AG10803 (cell line): ENCODE measurements around the gene MBP.

Experiments
- DNase-seq: peaks from one replicate; pipeline ENCODE4 v3.0.0; 2010; ENCODE audit warnings: low read depth
- H3K4me3 ChIP-seq: 2 replicates; pipeline ENCODE4 v1.5.1; 2011; ENCODE audit warnings: mild to moderate bottlenecking, low read length, control low read depth
- TF ChIP-seq, protein P1 (sequence below): conservative IDR thresholded peaks from 2 replicates; pipeline ENCODE4 v1.5.1; 2011; ENCODE audit warnings: mild to moderate bottlenecking, low read length, control low read depth, inconsistent platforms

MBP gene

DNA sequence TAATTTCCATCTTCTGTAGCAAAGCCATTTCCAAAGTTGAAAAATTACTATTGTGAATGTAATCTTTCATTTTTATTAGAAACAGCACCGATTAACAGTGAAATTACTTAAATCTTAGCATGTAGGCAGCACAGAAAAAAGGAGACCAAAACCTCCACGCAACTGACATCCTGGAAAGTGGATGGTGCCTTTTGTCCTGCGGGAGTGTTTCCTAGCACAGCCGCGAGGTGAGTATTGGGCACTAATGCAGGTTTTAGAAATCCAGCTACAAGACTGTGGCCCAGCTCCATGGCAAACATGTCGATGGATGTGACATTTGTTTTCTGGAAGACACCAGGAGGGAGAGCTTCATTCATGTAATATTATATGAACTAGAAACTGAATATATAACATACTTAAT is 86.9 kb downstream of the MBP start:
- H3K4me3 ChIP-seq, result no peak overlapping the region
- DNase-seq, result no peak
- TF ChIP-seq, protein P1, sequence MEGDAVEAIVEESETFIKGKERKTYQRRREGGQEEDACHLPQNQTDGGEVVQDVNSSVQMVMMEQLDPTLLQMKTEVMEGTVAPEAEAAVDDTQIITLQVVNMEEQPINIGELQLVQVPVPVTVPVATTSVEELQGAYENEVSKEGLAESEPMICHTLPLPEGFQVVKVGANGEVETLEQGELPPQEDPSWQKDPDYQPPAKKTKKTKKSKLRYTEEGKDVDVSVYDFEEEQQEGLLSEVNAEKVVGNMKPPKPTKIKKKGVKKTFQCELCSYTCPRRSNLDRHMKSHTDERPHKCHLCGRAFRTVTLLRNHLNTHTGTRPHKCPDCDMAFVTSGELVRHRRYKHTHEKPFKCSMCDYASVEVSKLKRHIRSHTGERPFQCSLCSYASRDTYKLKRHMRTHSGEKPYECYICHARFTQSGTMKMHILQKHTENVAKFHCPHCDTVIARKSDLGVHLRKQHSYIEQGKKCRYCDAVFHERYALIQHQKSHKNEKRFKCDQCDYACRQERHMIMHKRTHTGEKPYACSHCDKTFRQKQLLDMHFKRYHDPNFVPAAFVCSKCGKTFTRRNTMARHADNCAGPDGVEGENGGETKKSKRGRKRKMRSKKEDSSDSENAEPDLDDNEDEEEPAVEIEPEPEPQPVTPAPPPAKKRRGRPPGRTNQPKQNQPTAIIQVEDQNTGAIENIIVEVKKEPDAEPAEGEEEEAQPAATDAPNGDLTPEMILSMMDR, result no peak

DNA sequence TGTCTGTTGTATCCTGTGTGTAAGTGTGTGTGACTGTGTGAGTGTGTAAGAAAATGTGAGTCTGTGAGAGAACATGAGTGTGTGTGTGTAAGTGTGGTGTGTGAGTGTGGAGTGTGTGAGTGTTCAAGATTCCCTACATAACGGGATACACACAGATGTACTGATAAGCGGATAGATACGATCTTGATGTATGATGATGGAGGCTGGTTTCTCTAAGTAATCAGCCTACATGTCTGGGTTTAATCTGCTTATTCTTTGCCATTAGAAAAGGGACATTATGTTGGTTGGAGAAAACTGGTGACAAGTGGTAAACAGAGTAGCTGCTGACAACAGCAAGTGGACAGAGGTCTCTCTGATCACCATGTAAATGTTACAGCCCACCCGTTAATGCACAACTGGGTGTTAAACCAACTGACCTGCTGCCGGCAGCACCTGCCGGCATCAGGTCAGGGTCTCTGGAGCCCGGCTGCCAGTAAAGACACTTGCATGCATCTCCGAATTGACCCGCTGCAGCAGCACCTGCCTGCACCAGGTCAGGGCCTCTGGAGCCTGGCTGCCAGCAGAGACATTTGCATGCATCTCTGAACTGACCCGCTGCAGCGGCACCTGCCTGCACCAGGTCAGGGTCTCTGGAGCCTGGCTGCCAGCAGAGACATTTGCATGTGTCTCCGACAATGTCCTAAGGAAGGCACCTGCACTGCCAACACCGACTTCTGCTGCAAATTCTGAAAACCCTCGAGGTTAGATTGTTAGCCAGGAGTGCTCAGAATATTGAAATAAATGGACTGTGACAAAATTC is 87.5 kb downstream of the MBP start:
- no peak overlapping the region for H3K4me3 ChIP-seq
- no peak for DNase-seq
- TF ChIP-seq, protein P1, result no peak

DNA sequence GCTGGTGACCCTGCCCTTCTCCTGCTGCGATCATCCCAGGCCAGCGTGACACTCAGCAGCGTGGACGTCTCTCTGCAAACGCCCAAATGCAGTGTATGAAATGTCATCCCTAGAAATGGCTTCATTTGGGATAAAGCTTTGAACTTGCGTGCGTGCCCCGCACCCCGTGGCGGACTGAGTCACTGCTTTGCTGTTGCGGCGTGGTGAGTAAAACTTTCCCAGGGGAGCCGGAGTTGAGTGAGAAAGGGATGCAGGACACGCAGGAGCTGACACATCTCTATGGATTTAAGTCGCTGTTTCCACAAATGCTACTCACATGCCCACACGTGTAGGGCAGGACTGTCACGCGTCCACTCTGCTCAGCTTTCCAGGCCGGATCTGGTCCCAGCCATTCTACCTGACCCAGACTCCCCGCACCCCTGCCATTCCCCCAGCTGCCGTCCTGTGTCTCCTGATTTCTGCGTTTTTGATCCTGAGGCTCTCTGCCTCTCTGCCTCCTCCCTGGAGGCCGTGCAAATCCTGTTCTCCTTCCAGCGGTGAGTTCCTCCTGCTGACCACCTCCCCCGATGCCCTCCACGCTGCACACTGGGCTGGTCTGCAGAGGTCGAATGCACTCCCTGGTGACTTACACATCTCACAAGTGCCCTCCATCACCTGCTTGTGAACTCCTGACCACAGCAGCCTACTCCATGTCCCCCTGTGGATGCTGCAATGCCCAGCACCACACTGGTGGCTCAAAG is 88.9 kb downstream of the MBP start:
- no peak overlapping the region for H3K4me3 ChIP-seq
- TF ChIP-seq, protein P1, result no peak
- no peak for DNase-seq

DNA sequence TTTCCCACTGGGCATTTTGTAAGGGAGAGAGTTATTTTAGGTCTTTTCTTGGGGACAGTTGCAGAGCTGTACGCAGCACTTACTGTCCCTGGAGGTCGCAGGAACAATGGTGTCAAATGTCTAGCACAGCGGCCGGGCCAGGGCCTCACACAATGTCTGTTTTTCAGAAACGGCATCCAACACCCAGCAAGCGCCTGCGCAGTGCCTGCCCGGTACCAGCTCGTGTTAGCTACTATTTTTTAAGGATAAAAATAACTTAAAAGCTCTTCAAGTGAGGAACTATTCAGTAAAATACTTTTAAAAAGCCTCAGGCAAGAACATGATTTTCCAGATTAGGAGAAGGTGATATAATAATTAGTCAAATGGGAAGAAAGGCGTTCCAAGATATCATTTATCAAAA is 90.0 kb downstream of the MBP start:
- no peak overlapping the region for H3K4me3 ChIP-seq
- TF ChIP-seq, protein P1, result no peak
- no peak for DNase-seq

DNA sequence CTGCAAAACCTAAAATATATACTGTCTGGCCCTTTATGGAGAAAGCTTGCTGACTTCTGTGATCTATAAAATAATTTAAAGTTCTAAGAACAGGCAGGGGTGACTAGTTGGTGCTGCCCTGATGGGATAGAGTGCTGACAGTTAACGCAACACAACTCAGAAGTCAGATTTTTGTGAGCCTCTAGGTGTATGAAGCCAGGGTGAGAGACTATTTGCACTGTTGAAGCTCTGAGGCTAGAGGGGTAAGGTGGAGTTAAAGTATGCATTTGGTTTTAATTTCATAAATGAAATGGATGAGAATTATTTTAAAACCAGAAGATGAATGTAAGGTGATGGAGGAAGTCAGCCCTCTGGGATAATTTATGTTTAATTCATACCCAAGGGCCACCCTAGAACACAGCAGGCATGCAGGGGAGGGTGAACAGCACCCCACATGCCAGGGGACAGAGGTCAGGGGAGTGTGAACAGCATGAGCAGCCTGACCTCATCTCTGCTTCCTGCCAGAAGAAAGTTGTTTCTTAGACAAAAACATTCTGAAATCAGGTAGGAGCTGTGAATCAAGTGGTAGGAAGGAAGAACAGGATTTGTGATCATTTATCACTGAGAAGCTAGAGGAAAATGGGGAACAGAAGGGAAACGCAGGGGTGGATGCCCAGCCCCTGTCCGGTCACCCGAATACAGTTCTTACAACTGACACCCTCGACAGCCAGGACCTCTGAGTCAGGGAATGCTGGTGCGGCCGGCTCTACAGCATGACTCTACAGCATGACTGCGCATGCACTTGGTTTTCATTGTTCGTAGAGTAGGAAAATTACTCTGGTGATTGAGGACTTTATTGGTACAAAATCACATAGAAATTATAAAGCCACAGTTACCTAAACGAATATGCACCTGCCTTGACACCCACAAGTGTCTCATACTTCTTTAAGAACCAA is 93.1 kb downstream of the MBP start:
- H3K4me3 ChIP-seq, result no peak overlapping the region
- TF ChIP-seq, protein P1, result no peak
- DNase-seq, result no peak

DNA sequence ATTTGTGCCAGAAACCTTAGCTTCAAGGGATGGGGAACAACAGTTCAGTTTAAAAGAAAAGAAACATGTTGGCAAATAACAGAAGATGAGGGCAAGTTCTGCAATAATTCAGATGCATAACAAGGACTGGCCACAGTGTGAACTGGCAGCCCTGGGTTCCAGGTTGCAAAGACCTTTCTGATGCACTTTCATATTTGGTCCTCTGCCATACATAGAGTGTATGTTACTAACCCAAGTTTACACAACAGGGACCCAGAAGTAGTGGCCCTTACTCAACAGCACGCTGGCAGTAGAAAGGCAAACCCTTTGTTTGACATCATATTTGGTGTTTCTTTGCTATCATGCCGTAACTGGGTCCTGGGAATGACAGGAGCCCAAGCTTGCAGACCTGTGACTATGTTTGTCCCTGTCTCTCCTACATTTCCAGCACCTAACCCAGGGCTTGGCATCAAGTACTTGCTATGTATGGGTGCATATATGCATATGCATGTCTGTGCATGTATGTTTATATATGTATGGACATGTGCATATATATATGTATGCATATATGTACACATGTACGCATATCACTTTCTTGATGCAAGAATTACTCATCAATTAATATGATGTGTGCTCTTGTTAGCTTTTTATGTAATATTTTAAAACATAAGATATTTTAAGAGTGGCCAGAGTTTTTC is 94.3 kb downstream of the MBP start:
- no peak for DNase-seq
- TF ChIP-seq, protein P1, result no peak
- no peak overlapping the region for H3K4me3 ChIP-seq
